Breast epithelium (tissue), 4 donors: Measurements from ENCODE around the gene ARV1. TPM values are rescaled to one million over a fixed set of nuclear protein-coding genes. Genes with fewer than 3 reads are reported as not detected.
"Not testable (repeated sequence)": the region's sequence is repeated elsewhere in the genome, so short reads cannot be mapped to it uniquely, and the experiment has no call there.

ENCODE experiments used
- DNase-seq, 2 donors: peaks; one replicate each; pipeline ENCODE4 v3.0.0-alpha.2; 2019; ENCODE audit warnings: low spot score in 2 of 2
- H3K27ac ChIP-seq, 2 donors: fragments of 200-600 bp; sonication (generic) in 1 of 2; one replicate each; pipeline ENCODE4 v1.5.1; 2016 to 2019; ENCODE audit warnings: mild to moderate bottlenecking in 1 of 2
- H3K27me3 ChIP-seq, 2 donors: fragments of 200-600 bp; sonication (generic) in 1 of 2; one replicate each; pipeline versions ENCODE4 v1.5.1 to v1.6.0; 2017 to 2019; ENCODE audit warnings: control low read depth in 1 of 2, mild to moderate bottlenecking in 1 of 2
- H3K36me3 ChIP-seq: fragments of 200-600 bp; one replicate; pipeline ENCODE4 v1.5.1; 2019
- H3K4me1 ChIP-seq, 2 donors: fragments of 200-600 bp; sonication (generic); one replicate each; pipeline ENCODE4 v1.5.1; 2016 to 2019; ENCODE audit warnings: control low read depth in 1 of 2
- H3K4me3 ChIP-seq, 3 donors: fragments of 200-600 bp; sonication (generic); 1 replicate in 2 of 3; 2 replicates in 1 of 3; pipeline ENCODE4 v1.5.1; 2016 to 2019; ENCODE audit warnings: mild to moderate bottlenecking in 3 of 3, moderate library complexity in 2 of 3
- H3K9me3 ChIP-seq, 2 donors: fragments of 200-600 bp; sonication (generic) in 1 of 2; one replicate each; pipeline ENCODE4 v1.5.1; 2016 to 2019; ENCODE audit warnings: control low read depth in 1 of 2
- POLR2A ChIP-seq: fragments of 450-650 bp; IDR thresholded peaks from one replicate; pipeline ENCODE4 v1.6.1; 2016; ENCODE audit warnings: antibody characterized with exemption, mild to moderate bottlenecking, moderate library complexity
- POLR2AphosphoS5 ChIP-seq, 3 donors: sonication (generic); formaldehyde crosslinking; IDR thresholded peaks; one replicate each; pipeline ENCODE4 v1.6.1; 2017; ENCODE audit warnings: antibody characterized with exemption in 3 of 3
- intact Hi-C: fragments of 100-400 bp; cut with DNase I; formaldehyde crosslinking; loops from one replicate; pipeline ENCODE4 v1.15.1; 2023; ENCODE audit warnings: low total_unique reads
- total RNA-seq, 3 donors: library from RNA; depleted of rRNA; stranded (reverse); fragments of >200 nt; gene quantifications; one replicate each; pipeline ENCODE4 v1.1.0, GENCODE V29; 2016
- TF ChIP-seq, protein P1 (sequence below), 3 donors: fragments of 450-650 bp; IDR thresholded peaks; one replicate each; pipeline ENCODE4 v1.5.1; 2016 to 2017; ENCODE audit warnings: antibody characterized with exemption in 3 of 3, mild to moderate bottlenecking in 3 of 3, moderate library complexity in 3 of 3

The ARV1 gene
- total RNA-seq, 3 donors from 2014 or later: 20.8 to 23.0 (median 21.0) TPM

DNA sequence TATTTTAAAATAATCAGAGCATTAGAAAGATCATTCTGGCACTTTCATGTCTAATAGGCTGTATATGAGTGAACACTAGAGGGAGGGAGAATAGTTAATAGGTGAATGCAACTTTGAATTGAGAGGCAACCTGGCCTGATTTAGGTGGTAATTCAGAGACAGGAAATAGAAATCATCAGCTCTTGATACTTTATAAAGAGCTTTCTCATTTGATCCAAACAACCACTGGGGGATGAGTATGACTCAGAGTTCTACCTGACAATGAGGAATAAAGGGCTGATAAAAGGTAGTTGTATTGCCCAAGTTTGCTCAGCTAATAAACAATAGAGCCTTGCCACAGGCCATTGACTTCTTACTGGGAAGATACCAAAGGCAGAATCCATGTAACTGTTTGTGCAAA, 66.4 kb downstream of the ARV1 start:
- no peak overlapping the region for H3K4me3 ChIP-seq
- H3K27me3 ChIP-seq: no peaks in the 10 kb centered on the region
- no peak for TF ChIP-seq POLR2A
- TF ChIP-seq, protein P1, sequence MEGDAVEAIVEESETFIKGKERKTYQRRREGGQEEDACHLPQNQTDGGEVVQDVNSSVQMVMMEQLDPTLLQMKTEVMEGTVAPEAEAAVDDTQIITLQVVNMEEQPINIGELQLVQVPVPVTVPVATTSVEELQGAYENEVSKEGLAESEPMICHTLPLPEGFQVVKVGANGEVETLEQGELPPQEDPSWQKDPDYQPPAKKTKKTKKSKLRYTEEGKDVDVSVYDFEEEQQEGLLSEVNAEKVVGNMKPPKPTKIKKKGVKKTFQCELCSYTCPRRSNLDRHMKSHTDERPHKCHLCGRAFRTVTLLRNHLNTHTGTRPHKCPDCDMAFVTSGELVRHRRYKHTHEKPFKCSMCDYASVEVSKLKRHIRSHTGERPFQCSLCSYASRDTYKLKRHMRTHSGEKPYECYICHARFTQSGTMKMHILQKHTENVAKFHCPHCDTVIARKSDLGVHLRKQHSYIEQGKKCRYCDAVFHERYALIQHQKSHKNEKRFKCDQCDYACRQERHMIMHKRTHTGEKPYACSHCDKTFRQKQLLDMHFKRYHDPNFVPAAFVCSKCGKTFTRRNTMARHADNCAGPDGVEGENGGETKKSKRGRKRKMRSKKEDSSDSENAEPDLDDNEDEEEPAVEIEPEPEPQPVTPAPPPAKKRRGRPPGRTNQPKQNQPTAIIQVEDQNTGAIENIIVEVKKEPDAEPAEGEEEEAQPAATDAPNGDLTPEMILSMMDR (IDR thresholded peaks at IDR 0.05): no peak
- TF ChIP-seq POLR2AphosphoS5 (IDR thresholded peaks at IDR 0.05): no peak
- peaks cover 0 to 6% of the 10 kb centered on the region in 2 donors for H3K9me3 ChIP-seq
- no peak overlapping the region for H3K27ac ChIP-seq
- H3K36me3 ChIP-seq: no peaks in the 10 kb centered on the region
- no peaks in the 10 kb centered on the region for H3K4me1 ChIP-seq
- DNase-seq: no peak
- intact Hi-C loops: no loop called here

DNA sequence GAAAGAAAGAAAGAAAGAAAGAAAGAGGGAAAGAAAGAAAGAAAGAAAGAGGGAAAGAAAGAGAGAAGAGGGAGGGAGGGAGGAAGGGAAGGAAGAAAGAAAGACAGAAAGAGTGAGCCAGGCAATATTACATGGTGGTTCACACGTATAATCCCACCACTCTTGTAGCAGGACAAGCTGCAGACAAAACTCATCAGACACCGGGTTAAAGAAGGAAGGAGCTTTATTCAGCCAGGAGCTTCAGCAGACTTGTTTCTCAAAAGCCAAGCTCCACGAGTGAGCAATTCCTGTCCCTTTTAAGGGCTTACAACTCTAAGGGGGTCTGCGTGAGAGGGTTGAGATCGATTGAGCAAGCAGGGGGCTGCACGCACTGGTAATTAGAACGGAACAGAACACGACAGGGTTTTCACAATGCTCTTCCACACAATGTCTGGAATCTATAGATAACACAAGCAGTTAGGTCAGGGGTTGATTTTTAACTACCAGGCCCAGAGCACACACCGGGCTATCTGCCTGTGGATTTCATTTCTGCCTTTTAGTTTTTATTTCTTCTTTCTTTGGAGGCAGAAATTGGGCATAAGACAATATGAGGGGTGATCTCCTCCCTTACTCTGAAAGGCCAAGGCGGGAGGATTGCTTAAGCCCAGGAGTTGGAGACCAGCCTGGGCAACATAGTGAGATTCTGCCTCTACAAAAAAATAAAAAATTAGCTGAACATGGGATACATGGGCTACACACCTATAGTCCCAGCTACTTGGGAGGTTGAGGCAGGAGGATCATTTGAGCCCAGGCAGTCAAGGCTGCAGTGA, 67.2 kb downstream of the ARV1 start:
- intact Hi-C loops, H3K9me3 ChIP-seq, DNase-seq, H3K36me3 ChIP-seq, H3K27me3 ChIP-seq, H3K27ac ChIP-seq, H3K4me1 ChIP-seq, H3K4me3 ChIP-seq: not testable (repeated sequence)

DNA sequence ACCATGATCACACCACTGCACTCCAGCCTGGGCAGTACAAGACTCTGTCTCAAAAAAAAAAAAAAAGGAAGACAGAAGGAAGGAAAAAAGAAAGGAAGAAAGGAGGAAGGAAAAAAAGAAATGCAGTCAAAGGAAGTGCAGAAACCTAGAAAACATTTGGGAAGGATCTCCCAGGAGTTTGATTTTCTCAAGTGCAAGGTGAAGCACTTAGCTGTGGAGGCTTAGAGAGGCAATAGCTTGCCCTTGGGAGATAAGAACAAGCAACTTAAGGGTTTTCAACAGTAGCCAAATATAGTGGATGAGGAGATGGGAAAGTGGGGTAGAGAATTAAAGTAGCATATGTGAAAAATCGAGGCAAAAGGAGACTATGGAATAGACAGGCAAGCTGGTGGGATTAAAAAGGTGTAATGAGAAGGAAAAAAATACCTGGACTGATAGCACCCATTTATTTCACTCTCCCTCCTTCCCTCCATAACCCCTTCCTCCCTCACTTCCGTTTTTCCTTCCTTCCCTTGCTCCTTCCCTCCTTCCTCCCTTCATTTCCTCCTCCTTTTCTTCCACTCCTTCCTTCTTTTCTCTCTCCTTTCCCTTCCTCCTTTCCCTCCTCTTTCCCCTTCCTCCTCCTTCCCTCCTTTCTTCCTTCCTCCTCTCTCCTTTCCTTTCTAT, 68.0 kb downstream of the ARV1 start:
- intact Hi-C loops: no loop called here
- H3K36me3 ChIP-seq: no peaks in the 10 kb centered on the region
- TF ChIP-seq POLR2AphosphoS5 (IDR thresholded peaks at IDR 0.05): no peak
- TF ChIP-seq POLR2A: no peak
- TF ChIP-seq, protein P1 (IDR thresholded peaks at IDR 0.05): no peak

DNA sequence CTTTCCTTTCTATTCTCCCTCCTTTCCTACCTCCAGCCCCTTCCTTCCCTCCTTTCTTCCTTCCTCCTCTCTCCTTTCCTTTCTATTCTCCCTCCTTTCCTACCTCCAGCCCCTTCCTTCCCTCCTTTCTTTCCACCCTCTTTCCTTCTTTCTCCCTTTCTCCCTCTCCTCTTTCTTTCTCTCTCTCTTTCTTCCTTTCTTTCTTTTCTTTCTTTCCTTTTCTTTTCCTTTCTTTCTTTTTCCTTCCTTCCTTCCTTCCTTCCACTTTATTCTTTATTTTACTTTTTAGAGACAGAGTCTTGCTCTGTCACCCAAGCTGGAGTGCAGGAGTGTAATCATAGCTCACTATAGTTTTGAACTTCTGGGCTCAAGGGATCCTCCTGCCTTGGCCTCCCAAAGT, 68.6 kb downstream of the ARV1 start:
- H3K27ac ChIP-seq, H3K9me3 ChIP-seq, H3K4me1 ChIP-seq, intact Hi-C loops, H3K27me3 ChIP-seq, H3K4me3 ChIP-seq, H3K36me3 ChIP-seq, DNase-seq: not testable (repeated sequence)

More for the DNA sequence above, 68.0 kb downstream of the ARV1 start:
- Histone ChIP-seq H3K27ac (no peak overlapping the region), H3K4me1 (no peaks in the 10 kb centered on the region), H3K4me3 (no peak overlapping the region), H3K27me3 (no peaks in the 10 kb centered on the region), H3K9me3 (peaks cover 0 to 6% of the 10 kb centered on the region in 2 donors)
- DNase-seq: no peak

DNA sequence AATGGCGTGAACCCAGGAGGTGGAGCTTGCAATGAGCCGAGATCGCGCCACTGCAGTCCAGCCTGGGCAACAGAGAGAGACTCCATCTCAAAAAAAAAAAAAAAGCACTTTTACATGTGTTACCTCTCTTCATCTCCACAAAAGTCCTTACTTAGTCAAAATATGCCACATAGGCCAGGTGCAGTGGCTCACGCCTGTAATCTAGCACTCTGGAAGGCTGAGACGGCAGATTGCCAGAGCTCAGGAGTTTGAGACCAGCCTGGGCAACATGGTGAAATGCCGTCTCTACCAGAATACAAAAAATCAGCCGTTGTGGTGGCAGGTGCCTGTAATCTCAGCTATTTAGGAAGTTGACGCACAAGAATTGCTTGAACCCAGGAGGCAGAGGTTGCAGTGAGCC, 69.5 kb downstream of the ARV1 start:
- DNase-seq, H3K4me1 ChIP-seq, H3K27me3 ChIP-seq, H3K36me3 ChIP-seq, H3K9me3 ChIP-seq, H3K27ac ChIP-seq, H3K4me3 ChIP-seq, intact Hi-C loops: not testable (repeated sequence)

DNA sequence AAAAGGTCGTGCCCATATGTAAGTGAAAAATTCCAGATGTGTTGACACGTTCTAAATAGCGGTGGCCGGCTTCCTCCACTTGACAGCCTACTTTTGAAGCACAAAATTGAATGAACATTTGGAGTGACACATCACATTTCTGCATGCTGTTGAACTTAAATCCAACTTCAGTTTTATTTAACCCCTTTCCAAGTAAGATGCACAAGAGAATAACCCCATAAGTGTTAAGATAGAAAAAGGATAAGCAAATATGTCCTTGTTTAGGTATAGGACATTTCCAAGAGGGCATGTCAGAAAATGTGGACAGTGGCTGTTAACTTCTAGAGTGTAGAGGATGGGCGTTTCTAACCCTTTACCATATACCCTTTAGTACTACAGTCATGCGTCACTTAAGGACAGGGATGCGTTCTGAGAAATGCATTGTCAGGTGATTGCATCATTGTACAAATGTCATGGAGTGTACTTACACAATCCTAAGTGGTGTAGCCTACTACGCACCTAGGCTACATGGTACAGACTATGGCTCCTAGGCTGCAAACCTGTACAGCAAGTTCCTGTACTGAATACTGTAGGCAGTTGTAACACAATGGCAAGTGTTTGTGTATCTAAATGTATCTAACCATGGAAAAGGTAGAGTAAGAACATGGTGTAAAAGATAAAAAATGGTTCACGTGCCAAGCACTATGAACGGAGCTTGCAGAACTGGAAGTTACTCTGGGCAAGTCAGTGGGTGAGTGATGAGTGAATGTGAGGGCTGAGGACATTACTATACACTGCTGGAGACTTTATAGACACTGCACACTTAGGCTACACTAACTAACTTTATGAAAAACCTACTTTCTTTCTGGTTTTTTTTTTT, 70.5 kb downstream of the ARV1 start:
- Histone ChIP-seq H3K27me3 (no peaks in the 10 kb centered on the region), H3K27ac (no peak overlapping the region), H3K4me1 (no peaks in the 10 kb centered on the region), H3K9me3 (peaks cover 0 to 5% of the 10 kb centered on the region in 2 donors), H3K4me3 (no peak overlapping the region), H3K36me3 (no peaks in the 10 kb centered on the region)
- no peak for DNase-seq
- intact Hi-C loops: no loop called here
- TF ChIP-seq, protein P1 (IDR thresholded peaks at IDR 0.05): no peak
- TF ChIP-seq POLR2A (no peak), POLR2AphosphoS5 (IDR thresholded peaks at IDR 0.05) (no peak)

Other genes starting within 250 kb of the ARV1 start
- gene CAPN9, start 231.7 kb upstream of the ARV1 start, total RNA-seq: 1 to 10 TPM in 1 of 3 donors, not detected in 2; 2.3 TPM
- 100 to 1,000 TPM in 2 of 3 donors, 10 to 100 TPM in 1; 63.6 to 138 (median 124) TPM for gene C1orf198, start 110.6 kb upstream of the ARV1 start, total RNA-seq
- gene TTC13, start 233 bp upstream of the ARV1 start, total RNA-seq: 10 to 100 TPM; 20.5 to 26.6 (median 22.0) TPM
- 10 to 100 TPM; 30.7 to 97.1 (median 39.0) TPM for gene FAM89A, start 61.2 kb downstream of the ARV1 start, total RNA-seq
- not detected for gene TRIM67, start 183.0 kb downstream of the ARV1 start, total RNA-seq